Astrocyte (in vitro differentiated cells and primary cell): ENCODE results near the gene CTNNA2. TPM values are rescaled to one million over a fixed set of nuclear protein-coding genes. Genes with fewer than 3 reads are reported as not detected.

Experiments used
- DNase-seq: peaks from one replicate; pipeline ENCODE4 v3.0.0-alpha.2; 2010; ENCODE audit warnings: low read depth
- FAIRE-seq: peaks from 2 replicates; lab custom pipeline; 2011; peaks lifted over from hg19 to GRCh38; lab: Jason Lieb, UNC
- H2AFZ ChIP-seq: 2 replicates; pipeline ENCODE4 v1.6.0; 2012; ENCODE audit warnings: low read depth, low read length, inconsistent platforms
- H3K27ac ChIP-seq: 2 replicates; pipeline ENCODE4 v1.5.1; 2011; ENCODE audit warnings: low read depth, low read length, inconsistent platforms
- H3K27me3 ChIP-seq: 2 replicates; pipeline ENCODE4 v1.6.0; 2011; ENCODE audit warnings: low read length, inconsistent platforms; ENCODE audit not compliant: insufficient read depth
- H3K36me3 ChIP-seq: 2 replicates; pipeline ENCODE4 v1.5.1; 2011; ENCODE audit warnings: low read length, inconsistent platforms; ENCODE audit not compliant: insufficient read depth
- H3K4me1 ChIP-seq: 2 replicates; pipeline ENCODE4 v1.5.1; 2011; ENCODE audit warnings: low read length, inconsistent platforms; ENCODE audit not compliant: insufficient read depth
- H3K4me2 ChIP-seq: 2 replicates; pipeline ENCODE4 v1.6.0; 2012; ENCODE audit warnings: low read length, inconsistent platforms
- H3K4me3 ChIP-seq: 2 replicates; pipeline ENCODE4 v1.5.1; 2011; ENCODE audit warnings: low read depth, mild to moderate bottlenecking, low read length, inconsistent platforms; ENCODE audit not compliant: insufficient read depth
- H3K79me2 ChIP-seq: 2 replicates; pipeline ENCODE4 v1.6.0; 2012; ENCODE audit warnings: mild to moderate bottlenecking, low read length, inconsistent platforms; ENCODE audit not compliant: insufficient read depth
- H3K9ac ChIP-seq: 2 replicates; pipeline ENCODE4 v1.6.0; 2012; ENCODE audit warnings: mild to moderate bottlenecking, low read length, inconsistent platforms
- H3K9me3 ChIP-seq: 2 replicates; pipeline ENCODE4 v1.5.1; 2012; ENCODE audit warnings: low read depth, mild to moderate bottlenecking, low read length, inconsistent platforms; ENCODE audit not compliant: insufficient read depth
- H4K20me1 ChIP-seq: 2 replicates; pipeline ENCODE4 v1.6.0; 2012; ENCODE audit warnings: low read length, inconsistent platforms; ENCODE audit not compliant: insufficient read depth
- H3K27ac Mint-ChIP-seq: one replicate; pipeline ENCODE4 v1.8.0; 2021; ENCODE audit warnings: mild to moderate bottlenecking, mixed read lengths; ENCODE audit not compliant: unreplicated experiment
- H3K27me3 Mint-ChIP-seq: one replicate; pipeline ENCODE4 v1.8.0; 2021; ENCODE audit warnings: low read depth, mixed read lengths; ENCODE audit not compliant: unreplicated experiment
- H3K36me3 Mint-ChIP-seq: one replicate; pipeline ENCODE4 v1.8.0; 2021; ENCODE audit warnings: low read depth, mixed read lengths; ENCODE audit not compliant: unreplicated experiment
- H3K4me1 Mint-ChIP-seq: one replicate; pipeline ENCODE4 v1.8.0; 2021; ENCODE audit warnings: low read depth, mixed read lengths; ENCODE audit not compliant: unreplicated experiment
- H3K4me3 Mint-ChIP-seq: one replicate; pipeline ENCODE4 v1.8.0; 2021; ENCODE audit warnings: mild to moderate bottlenecking, moderate library complexity, mixed read lengths; ENCODE audit not compliant: unreplicated experiment
- H3K9me3 Mint-ChIP-seq: one replicate; pipeline ENCODE4 v1.8.0; 2021; ENCODE audit warnings: mild to moderate bottlenecking, mixed read lengths; ENCODE audit not compliant: unreplicated experiment
- CTCF ChIP-seq: IDR thresholded peaks from 2 replicates; pipeline ENCODE4 v1.5.1; 2011; ENCODE audit warnings: low read depth, mild to moderate bottlenecking, inconsistent platforms, low read length, moderate library complexity; ENCODE audit not compliant: insufficient read depth
- EZH2 ChIP-seq: IDR thresholded peaks from 2 replicates; pipeline ENCODE4 v1.6.1; 2012; ENCODE audit warnings: mild to moderate bottlenecking, low read length, inconsistent platforms; ENCODE audit not compliant: insufficient read depth
- total RNA-seq: library from RNA; stranded (reverse); gene quantifications from 2 replicates; pipeline ENCODE4 v1.2.1, GENCODE V29; 2021

The CTNNA2 gene
- total RNA-seq, 1 donor from 2014 or later, result 3.9 TPM

GRCh38 chr2:80303006-80303908 is 790.4 kb downstream of the CTNNA2 start:
- Mint-ChIP-seq H3K9me3 (no peaks in the 10 kb centered on the region), H3K27ac (no peak overlapping the region), H3K27me3 (peaks cover 75% of the 10 kb centered on the region), H3K36me3 (no peaks in the 10 kb centered on the region), H3K4me3 (peak overlapping the region; percentile 83), H3K4me1 (peaks cover 9% of the 10 kb centered on the region)
- no peak overlapping the region for H3K9ac ChIP-seq
- DNase-seq (no peak), FAIRE-seq (no peak)
- no peaks in the 10 kb centered on the region for H4K20me1 ChIP-seq
- TF ChIP-seq CTCF (no peak), EZH2 (peak; percentile 62)
- no peak overlapping the region for H3K27ac ChIP-seq
- H3K36me3 ChIP-seq, result no peaks in the 10 kb centered on the region
- H3K79me2 ChIP-seq, result no peaks in the 10 kb centered on the region
- no peaks in the 10 kb centered on the region for H3K9me3 ChIP-seq
- H3K4me3 ChIP-seq, result no peak overlapping the region
- peak overlapping the region; percentile 63 for H2AFZ ChIP-seq
- peak overlapping the region; percentile 84 for H3K4me2 ChIP-seq
- H3K27me3 ChIP-seq, result peaks cover 53% of the 10 kb centered on the region
- H3K4me1 ChIP-seq, result no peaks in the 10 kb centered on the region

- Mint-ChIP-seq H3K4me1 (peaks cover 9% of the 10 kb centered on the region), H3K9me3 (no peaks in the 10 kb centered on the region), H3K36me3 (no peaks in the 10 kb centered on the region), H3K4me3 (peak within 1 kb of the TSS; percentile 83), H3K27me3 (peaks cover 73% of the 10 kb centered on the region), H3K27ac (no peak within 1 kb of the TSS)
- DNase-seq (no peak), FAIRE-seq (no peak)
- Histone ChIP-seq H3K79me2 (no peaks in the 10 kb centered on the region), H3K27me3 (peaks cover 53% of the 10 kb centered on the region), H3K4me3 (peak within 1 kb of the TSS; percentile 54), H2AFZ (peak within 1 kb of the TSS; percentile 66), H3K36me3 (no peaks in the 10 kb centered on the region), H3K27ac (no peak within 1 kb of the TSS), H3K4me2 (peak within 1 kb of the TSS; percentile 84), H3K9me3 (no peaks in the 10 kb centered on the region), H4K20me1 (no peaks in the 10 kb centered on the region), H3K9ac (no peak within 1 kb of the TSS), H3K4me1 (no peaks in the 10 kb centered on the region)
- no peak for TF ChIP-seq EZH2
- TF ChIP-seq CTCF, result no peak
These were observed 791.3 kb downstream of the CTNNA2 start, which contains the start of gene LRRTM1 for GRCh38 chr2:80303909-80304837. TSS of gene LRRTM1 (minus strand) at chr2:80304752. CDS start at chr2:80303819, 933 bp downstream.
